Mesendoderm (in vitro differentiated cells): ENCODE measurements around the gene SAMD4B.

Experiments
- DNase-seq: peaks from one replicate; pipeline ENCODE4 v3.0.0; 2013
- H2AK5ac ChIP-seq: 2 replicates; pipeline ENCODE4 v1.6.1; 2013; ENCODE audit warnings: low read length, inconsistent platforms
- H2BK120ac ChIP-seq: 2 replicates; pipeline ENCODE4 v1.6.1; 2013; ENCODE audit warnings: low read depth, mild to moderate bottlenecking, low read length, moderate library complexity, mixed read lengths
- H2BK15ac ChIP-seq: replicated peaks from 2 replicates; pipeline ENCODE4 v1.6.1; 2013; ENCODE audit warnings: low read depth, mild to moderate bottlenecking, moderate library complexity
- H2BK5ac ChIP-seq: 2 replicates; pipeline ENCODE4 v1.6.1; 2013; ENCODE audit warnings: low read length, inconsistent platforms
- H3K18ac ChIP-seq: 2 replicates; pipeline ENCODE4 v1.6.1; 2013; ENCODE audit warnings: mild to moderate bottlenecking, low read length, mixed read lengths
- H3K23ac ChIP-seq: one replicate; pipeline ENCODE4 v1.6.1; 2013; ENCODE audit warnings: low read length
- H3K27ac ChIP-seq: 2 replicates; pipeline ENCODE4 v1.5.1; 2013; ENCODE audit warnings: low read depth, mild to moderate bottlenecking, inconsistent platforms, low read length, moderate library complexity
- H3K27me3 ChIP-seq: 2 replicates; pipeline ENCODE4 v1.6.1; 2013; ENCODE audit warnings: low read length, control low read depth, mild to moderate bottlenecking, inconsistent platforms; ENCODE audit not compliant: insufficient read depth, poor library complexity
- H3K36me3 ChIP-seq: 2 replicates; pipeline ENCODE4 v1.6.1; 2013; ENCODE audit warnings: low read length, inconsistent platforms; ENCODE audit not compliant: control insufficient read depth, insufficient read depth
- H3K4ac ChIP-seq: one replicate; pipeline ENCODE4 v1.6.1; 2013; ENCODE audit warnings: low read depth, mild to moderate bottlenecking, low read length, moderate library complexity
- H3K4me1 ChIP-seq: 2 replicates; pipeline ENCODE4 v1.6.1; 2013; ENCODE audit warnings: low read depth, low read length, inconsistent platforms; ENCODE audit not compliant: control insufficient read depth
- H3K4me2 ChIP-seq: 2 replicates; pipeline ENCODE4 v1.6.1; 2013; ENCODE audit warnings: low read length
- H3K4me3 ChIP-seq: 2 replicates; pipeline ENCODE4 v1.5.1; 2013; ENCODE audit warnings: mild to moderate bottlenecking, low read length
- H3K56ac ChIP-seq: one replicate; pipeline ENCODE4 v1.6.1; 2013; ENCODE audit warnings: low read length
- H3K79me1 ChIP-seq: 2 replicates; pipeline ENCODE4 v1.6.1; 2013; ENCODE audit warnings: low read length, inconsistent platforms
- H3K79me2 ChIP-seq: 2 replicates; pipeline ENCODE4 v1.6.1; 2013; ENCODE audit warnings: mild to moderate bottlenecking, low read length; ENCODE audit not compliant: control insufficient read depth, insufficient read depth
- H3K9ac ChIP-seq: 2 replicates; pipeline ENCODE4 v1.6.1; 2013; ENCODE audit warnings: low read length, inconsistent platforms
- H4K5ac ChIP-seq: one replicate; pipeline ENCODE4 v1.6.1; 2013; ENCODE audit warnings: low read length
- H4K8ac ChIP-seq: one replicate; pipeline ENCODE4 v1.6.1; 2013; ENCODE audit warnings: low read depth, mild to moderate bottlenecking, control low read depth, low read length, moderate library complexity
- WGBS: extraction: QIAGEN DNeasy Blood & Tissue Kit; methylation state at CpG from one replicate; pipeline ENCODE4 v1.1.7; 2013; ENCODE audit warnings: low lambda C conversion rate, missing lambda C conversion rate; ENCODE audit not compliant: insufficient coverage; ENCODE audit errors: extremely low coverage; 5-methylcytosine and 5-hydroxymethylcytosine counted together

Gene SAMD4B

DNA sequence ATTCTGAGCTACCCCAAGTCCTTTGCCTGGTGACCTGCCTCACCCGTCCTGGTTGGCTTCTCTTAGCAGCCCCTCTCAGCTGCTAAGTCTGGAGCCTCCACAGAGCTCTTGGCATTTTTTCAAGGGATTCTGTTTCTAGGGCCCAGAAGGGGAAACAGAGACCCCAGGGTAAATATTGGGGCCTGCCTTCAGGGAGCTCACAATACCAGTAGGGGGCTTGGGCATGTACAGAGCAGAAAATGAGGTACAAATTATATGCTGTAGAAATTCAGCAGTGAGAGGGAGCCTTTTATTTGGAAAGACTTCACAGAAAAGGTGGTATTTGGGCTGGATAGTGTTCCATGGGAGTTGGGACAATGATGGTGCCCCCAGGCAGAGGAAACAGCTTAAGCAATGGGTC is 3.7 kb downstream of the SAMD4B start:
- no peak overlapping the region for H3K23ac ChIP-seq
- WGBS: no CpG with 5 or more reads among the region's 1 CpG
- H3K18ac ChIP-seq: no peak overlapping the region
- no peak overlapping the region for H4K8ac ChIP-seq
- no peak overlapping the region for H2BK5ac ChIP-seq
- no peak overlapping the region for H3K9ac ChIP-seq
- no peak overlapping the region for H4K5ac ChIP-seq
- no peak overlapping the region for H3K56ac ChIP-seq
- H3K79me1 ChIP-seq: peaks cover 26% of the 10 kb centered on the region
- H3K27me3 ChIP-seq: no peaks in the 10 kb centered on the region
- no peak overlapping the region for H2BK15ac ChIP-seq
- H3K4me3 ChIP-seq: no peak overlapping the region
- no peak for DNase-seq
- no peak overlapping the region for H3K27ac ChIP-seq
- H3K4me1 ChIP-seq: peaks cover under 1% of the 10 kb centered on the region
- H3K4me2 ChIP-seq: no peak overlapping the region
- no peak overlapping the region for H2BK120ac ChIP-seq
- no peak overlapping the region for H3K4ac ChIP-seq
- peaks cover 14% of the 10 kb centered on the region for H3K79me2 ChIP-seq
- H3K36me3 ChIP-seq: no peaks in the 10 kb centered on the region
- H2AK5ac ChIP-seq: no peak overlapping the region

DNA sequence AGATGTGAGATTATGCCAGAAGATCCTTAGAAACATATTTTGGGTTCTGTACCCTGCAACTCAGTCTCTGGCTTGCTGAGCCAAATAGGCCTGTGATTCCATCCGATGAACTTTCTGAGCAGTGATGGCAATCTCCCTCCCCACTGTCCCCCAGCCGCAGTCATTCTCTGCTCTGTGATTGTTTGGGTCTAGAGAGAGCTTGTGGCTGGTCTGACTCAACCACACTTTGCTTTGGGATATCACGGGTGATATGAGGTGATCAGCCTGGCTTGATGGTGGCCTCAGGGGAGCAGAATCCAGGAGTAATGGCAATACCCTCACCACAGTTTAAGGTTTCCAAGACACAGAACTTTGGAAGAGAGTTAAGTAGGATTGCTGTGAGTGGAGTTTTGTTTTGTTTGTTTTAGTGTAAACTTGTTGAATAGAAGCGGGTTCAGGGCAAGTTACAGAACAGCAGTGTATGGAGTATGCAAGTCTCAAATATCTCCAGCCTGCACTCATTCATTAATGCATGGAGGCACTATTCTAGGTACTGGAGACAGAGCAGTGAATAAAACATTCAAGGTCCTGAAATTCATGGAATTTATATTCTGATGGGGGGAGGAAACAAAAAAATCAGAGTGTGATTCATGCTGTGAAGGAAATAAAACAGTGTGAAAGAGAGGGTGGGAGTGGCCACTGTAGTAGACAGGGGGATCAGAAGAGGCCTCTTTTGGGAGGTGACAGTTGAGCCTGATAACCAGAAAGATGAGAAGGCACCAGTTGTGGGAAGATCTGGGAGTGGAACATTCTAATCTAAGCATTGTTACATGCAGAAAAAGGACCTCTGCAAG is 5.3 kb downstream of the SAMD4B start:
- H3K79me1 ChIP-seq: peaks cover 26% of the 10 kb centered on the region
- no peak overlapping the region for H3K4ac ChIP-seq
- no peak overlapping the region for H2BK15ac ChIP-seq
- no peaks in the 10 kb centered on the region for H3K4me1 ChIP-seq
- H3K18ac ChIP-seq: no peak overlapping the region
- peaks cover 14% of the 10 kb centered on the region for H3K79me2 ChIP-seq
- no peak overlapping the region for H4K5ac ChIP-seq
- no peak overlapping the region for H2BK5ac ChIP-seq
- H3K27me3 ChIP-seq: no peaks in the 10 kb centered on the region
- H2AK5ac ChIP-seq: no peak overlapping the region
- no peak overlapping the region for H3K4me3 ChIP-seq
- H2BK120ac ChIP-seq: no peak overlapping the region
- no peak overlapping the region for H3K9ac ChIP-seq
- DNase-seq: no peak
- no peaks in the 10 kb centered on the region for H3K36me3 ChIP-seq
- no peak overlapping the region for H3K23ac ChIP-seq
- no peak overlapping the region for H4K8ac ChIP-seq
- no peak overlapping the region for H3K27ac ChIP-seq
- no peak overlapping the region for H3K56ac ChIP-seq
- no CpG with 5 or more reads among the region's 4 CpGs for WGBS
- H3K4me2 ChIP-seq: no peak overlapping the region

DNA sequence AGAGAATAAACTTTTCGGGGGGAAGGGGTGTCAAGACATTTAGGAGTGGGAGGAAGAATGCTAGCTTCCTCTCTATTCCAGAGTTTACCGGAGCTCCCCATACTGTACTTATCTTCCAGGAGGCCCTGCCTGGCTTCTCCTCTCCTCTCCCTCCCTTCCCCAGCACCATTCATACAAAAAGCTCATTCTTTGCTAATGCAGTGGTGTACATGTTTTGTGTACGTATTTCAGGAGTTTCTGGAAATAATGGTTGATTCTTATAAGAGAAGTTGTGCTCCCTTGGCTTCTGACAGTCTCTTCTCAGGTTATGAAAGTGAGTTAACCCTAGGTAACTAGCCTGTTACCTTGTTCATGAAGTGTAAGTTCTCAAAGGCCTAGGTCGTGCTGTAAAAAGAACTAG is 7.1 kb downstream of the SAMD4B start:
- Histone ChIP-seq H3K4ac (no peak overlapping the region), H3K36me3 (peaks cover 2% of the 10 kb centered on the region), H3K4me1 (no peaks in the 10 kb centered on the region), H2BK15ac (no peak overlapping the region), H2BK5ac (no peak overlapping the region), H3K23ac (no peak overlapping the region), H3K56ac (no peak overlapping the region), H4K5ac (no peak overlapping the region), H3K4me3 (no peak overlapping the region), H3K18ac (no peak overlapping the region), H3K9ac (no peak overlapping the region), H2AK5ac (no peak overlapping the region), H3K4me2 (no peak overlapping the region), H2BK120ac (no peak overlapping the region), H3K27me3 (no peaks in the 10 kb centered on the region), H3K79me2 (peaks cover 7% of the 10 kb centered on the region), H4K8ac (no peak overlapping the region), H3K79me1 (peaks cover 21% of the 10 kb centered on the region), H3K27ac (no peak overlapping the region)
- DNase-seq: no peak
- no CpG with 5 or more reads among the region's 4 CpGs for WGBS

GRCh38 chr19:39350156-39350555 is 7.9 kb downstream of the SAMD4B start:
- H3K27ac ChIP-seq: no peak overlapping the region
- no peaks in the 10 kb centered on the region for H3K27me3 ChIP-seq
- no peak overlapping the region for H2BK5ac ChIP-seq
- H3K79me2 ChIP-seq: peaks cover 7% of the 10 kb centered on the region
- no peak overlapping the region for H3K56ac ChIP-seq
- H2AK5ac ChIP-seq: no peak overlapping the region
- no peak overlapping the region for H3K18ac ChIP-seq
- no CpG with 5 or more reads among the region's 3 CpGs for WGBS
- peaks cover 20% of the 10 kb centered on the region for H3K79me1 ChIP-seq
- no peak overlapping the region for H3K4ac ChIP-seq
- peaks cover 2% of the 10 kb centered on the region for H3K36me3 ChIP-seq
- no peak overlapping the region for H2BK15ac ChIP-seq
- no peak overlapping the region for H4K8ac ChIP-seq
- no peak for DNase-seq
- no peaks in the 10 kb centered on the region for H3K4me1 ChIP-seq
- H2BK120ac ChIP-seq: no peak overlapping the region
- H3K23ac ChIP-seq: no peak overlapping the region
- H3K4me3 ChIP-seq: no peak overlapping the region
- H3K4me2 ChIP-seq: no peak overlapping the region
- H3K9ac ChIP-seq: no peak overlapping the region
- no peak overlapping the region for H4K5ac ChIP-seq

DNA sequence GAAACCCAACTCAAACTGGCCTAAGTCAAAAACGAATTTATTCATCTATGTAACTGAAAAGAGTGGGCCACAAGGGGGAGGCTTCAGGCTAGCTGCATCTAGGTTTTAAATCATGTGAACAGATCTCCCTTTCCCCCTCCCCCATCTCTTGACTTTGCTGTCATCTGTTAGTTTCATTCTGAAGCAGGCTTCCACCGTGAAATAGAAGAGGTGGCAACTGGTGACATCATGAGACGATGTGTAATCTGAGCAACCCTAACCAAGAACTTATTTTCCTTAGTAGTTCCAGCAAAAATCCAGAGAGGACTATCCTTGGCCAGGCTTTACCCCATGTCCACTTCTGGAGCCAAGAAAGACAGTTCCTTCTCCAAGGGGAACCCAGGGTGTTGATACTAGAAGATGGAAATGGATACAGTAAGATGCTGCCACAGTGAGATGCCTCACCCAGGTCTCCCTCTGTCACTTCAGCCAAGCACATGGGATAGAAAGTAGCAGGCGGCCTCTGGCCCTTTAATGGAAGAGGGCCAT is 9.4 kb downstream of the SAMD4B start:
- H4K5ac ChIP-seq: no peak overlapping the region
- peaks cover 11% of the 10 kb centered on the region for H3K79me1 ChIP-seq
- no peak overlapping the region for H3K23ac ChIP-seq
- WGBS: no CpG with 5 or more reads among the region's 4 CpGs
- peaks cover 2% of the 10 kb centered on the region for H3K79me2 ChIP-seq
- no peak overlapping the region for H3K56ac ChIP-seq
- no peaks in the 10 kb centered on the region for H3K4me1 ChIP-seq
- DNase-seq: no peak
- no peak overlapping the region for H3K4me2 ChIP-seq
- H3K36me3 ChIP-seq: peaks cover 12% of the 10 kb centered on the region
- no peak overlapping the region for H3K4ac ChIP-seq
- H2BK5ac ChIP-seq: no peak overlapping the region
- H3K27me3 ChIP-seq: no peaks in the 10 kb centered on the region
- no peak overlapping the region for H3K4me3 ChIP-seq
- no peak overlapping the region for H2AK5ac ChIP-seq
- H3K18ac ChIP-seq: no peak overlapping the region
- no peak overlapping the region for H2BK15ac ChIP-seq
- no peak overlapping the region for H2BK120ac ChIP-seq
- no peak overlapping the region for H4K8ac ChIP-seq
- no peak overlapping the region for H3K9ac ChIP-seq
- H3K27ac ChIP-seq: no peak overlapping the region
